ENCODE measurements around the gene CRABP2.

Gene CRABP2

GRCh38 chr1:156659988-156660751 lies 45.2 kb downstream of the CRABP2 start:
- peak overlapping the region; percentile 66 for H3K9ac ChIP-seq (ENCODE audit: low read length)
- H3K4me2 ChIP-seq (ENCODE audit: low read length), result peak overlapping the region; percentile 90
- no peaks in the 10 kb centered on the region for H3K79me2 ChIP-seq (ENCODE audit: low read length)
- H3K9me3 ChIP-seq (ENCODE audit: insufficient read depth, low read length), result no peaks in the 10 kb centered on the region
- peaks cover 32% of the 10 kb centered on the region for H3K27me3 ChIP-seq (ENCODE audit: low read depth, low read length)
- H4K20me1 ChIP-seq (ENCODE audit: insufficient read depth, low read length), result peaks cover 3% of the 10 kb centered on the region; the same call in 1 of the 2 replicates
- peak overlapping the region; percentile 63 for H2AFZ ChIP-seq (ENCODE audit: low read depth, low read length)
- peak overlapping the region; percentile 71 for H3K4me3 ChIP-seq (ENCODE audit: low read length)
- peaks cover 74% of the 10 kb centered on the region for H3K4me1 ChIP-seq (ENCODE audit: low read length)
- H3K36me3 ChIP-seq (replicated peaks; ENCODE audit: low read depth, low read length), result no peaks in the 10 kb centered on the region
- H3K27ac ChIP-seq (ENCODE audit: low read length), result no peak overlapping the region
- no peak for TF ChIP-seq EZH2phosphoT487 (IDR thresholded peaks at IDR 0.05; ENCODE audit: low read depth)
- TF ChIP-seq CTCF (IDR thresholded peaks at IDR 0.05; ENCODE audit: low read depth, low read length), result peak; percentile 99

- 0 out of 2 replicates have a peak overlapping the region, but pooled peaks have one; percentile 6 for H3K4me3 ChIP-seq (ENCODE audit: low read length)
- no peaks in the 10 kb centered on the region for H3K79me2 ChIP-seq (ENCODE audit: low read length)
- no peaks in the 10 kb centered on the region for H3K9me3 ChIP-seq (ENCODE audit: insufficient read depth, low read length)
- no peak overlapping the region for H3K9ac ChIP-seq (ENCODE audit: low read length)
- H4K20me1 ChIP-seq (ENCODE audit: insufficient read depth, low read length), result peaks cover 8% of the 10 kb centered on the region; the same call in 1 of the 2 replicates
- H3K27ac ChIP-seq (ENCODE audit: low read length), result no peak overlapping the region
- H3K36me3 ChIP-seq (replicated peaks; ENCODE audit: low read depth, low read length), result no peaks in the 10 kb centered on the region
- no peak overlapping the region for H2AFZ ChIP-seq (ENCODE audit: low read depth, low read length)
- H3K4me1 ChIP-seq (ENCODE audit: low read length), result peaks cover 71% of the 10 kb centered on the region
- peaks cover 34% of the 10 kb centered on the region for H3K27me3 ChIP-seq (ENCODE audit: low read depth, low read length)
- TF ChIP-seq CTCF (IDR thresholded peaks at IDR 0.05; ENCODE audit: low read depth, low read length), result no peak
- no peak for TF ChIP-seq EZH2phosphoT487 (IDR thresholded peaks at IDR 0.05; ENCODE audit: low read depth)
- H3K4me2 ChIP-seq (ENCODE audit: low read length), result peak overlapping the region; percentile 48
Measured at GRCh38 chr1:156659661-156659987, 45.8 kb downstream of the CRABP2 start.

GRCh38 chr1:156658945-156659574 lies 46.3 kb downstream of the CRABP2 start:
- Histone ChIP-seq H3K36me3 (replicated peaks; ENCODE audit: low read depth, low read length) (no peaks in the 10 kb centered on the region), H3K4me1 (ENCODE audit: low read length) (peaks cover 66% of the 10 kb centered on the region), H3K4me2 (ENCODE audit: low read length) (peak overlapping the region; percentile 8), H3K9me3 (ENCODE audit: insufficient read depth, low read length) (no peaks in the 10 kb centered on the region), H3K79me2 (ENCODE audit: low read length) (no peaks in the 10 kb centered on the region), H3K27ac (ENCODE audit: low read length) (no peak overlapping the region), H4K20me1 (ENCODE audit: insufficient read depth, low read length) (peaks cover 8% of the 10 kb centered on the region; the same call in 1 of the 2 replicates), H3K27me3 (ENCODE audit: low read depth, low read length) (peaks cover 34% of the 10 kb centered on the region), H2AFZ (ENCODE audit: low read depth, low read length) (no peak overlapping the region), H3K4me3 (ENCODE audit: low read length) (no peak overlapping the region), H3K9ac (ENCODE audit: low read length) (no peak overlapping the region)
- TF ChIP-seq CTCF (IDR thresholded peaks at IDR 0.05; ENCODE audit: low read depth, low read length), result no peak
- TF ChIP-seq EZH2phosphoT487 (IDR thresholded peaks at IDR 0.05; ENCODE audit: low read depth), result no peak

GRCh38 chr1:156658496-156658895 lies 46.9 kb downstream of the CRABP2 start:
- peaks cover 39% of the 10 kb centered on the region for H3K27me3 ChIP-seq (ENCODE audit: low read depth, low read length)
- H3K4me3 ChIP-seq (ENCODE audit: low read length), result no peak overlapping the region
- no peaks in the 10 kb centered on the region for H3K79me2 ChIP-seq (ENCODE audit: low read length)
- H2AFZ ChIP-seq (ENCODE audit: low read depth, low read length), result no peak overlapping the region
- TF ChIP-seq CTCF (IDR thresholded peaks at IDR 0.05; ENCODE audit: low read depth, low read length) (no peak), EZH2phosphoT487 (IDR thresholded peaks at IDR 0.05; ENCODE audit: low read depth) (no peak)
- H4K20me1 ChIP-seq (ENCODE audit: insufficient read depth, low read length), result peaks cover 8% of the 10 kb centered on the region; the same call in 1 of the 2 replicates
- no peak overlapping the region for H3K27ac ChIP-seq (ENCODE audit: low read length)
- H3K9me3 ChIP-seq (ENCODE audit: insufficient read depth, low read length), result no peaks in the 10 kb centered on the region
- no peak overlapping the region for H3K4me2 ChIP-seq (ENCODE audit: low read length)
- no peak overlapping the region for H3K9ac ChIP-seq (ENCODE audit: low read length)
- H3K4me1 ChIP-seq (ENCODE audit: low read length), result peaks cover 64% of the 10 kb centered on the region
- no peaks in the 10 kb centered on the region for H3K36me3 ChIP-seq (replicated peaks; ENCODE audit: low read depth, low read length)
